NCI-H1105 treated with DMSO at 0.1 percent for 48 hours (cell line): ENCODE results near the gene RBM19.

Experiments used
- DNase-seq: peaks from one replicate; lab custom pipeline; 2025; lab: John Stamatoyannopoulos, UW

RBM19 gene

GRCh38 chr12:113955109-113955970 is 10.8 kb downstream of the RBM19 start:
- no peak for DNase-seq

- no peak for DNase-seq
Measured at GRCh38 chr12:113954547-113954946, 11.6 kb downstream of the RBM19 start.

GRCh38 chr12:113950873-113951272 is 15.3 kb downstream of the RBM19 start:
- no peak for DNase-seq

DNA sequence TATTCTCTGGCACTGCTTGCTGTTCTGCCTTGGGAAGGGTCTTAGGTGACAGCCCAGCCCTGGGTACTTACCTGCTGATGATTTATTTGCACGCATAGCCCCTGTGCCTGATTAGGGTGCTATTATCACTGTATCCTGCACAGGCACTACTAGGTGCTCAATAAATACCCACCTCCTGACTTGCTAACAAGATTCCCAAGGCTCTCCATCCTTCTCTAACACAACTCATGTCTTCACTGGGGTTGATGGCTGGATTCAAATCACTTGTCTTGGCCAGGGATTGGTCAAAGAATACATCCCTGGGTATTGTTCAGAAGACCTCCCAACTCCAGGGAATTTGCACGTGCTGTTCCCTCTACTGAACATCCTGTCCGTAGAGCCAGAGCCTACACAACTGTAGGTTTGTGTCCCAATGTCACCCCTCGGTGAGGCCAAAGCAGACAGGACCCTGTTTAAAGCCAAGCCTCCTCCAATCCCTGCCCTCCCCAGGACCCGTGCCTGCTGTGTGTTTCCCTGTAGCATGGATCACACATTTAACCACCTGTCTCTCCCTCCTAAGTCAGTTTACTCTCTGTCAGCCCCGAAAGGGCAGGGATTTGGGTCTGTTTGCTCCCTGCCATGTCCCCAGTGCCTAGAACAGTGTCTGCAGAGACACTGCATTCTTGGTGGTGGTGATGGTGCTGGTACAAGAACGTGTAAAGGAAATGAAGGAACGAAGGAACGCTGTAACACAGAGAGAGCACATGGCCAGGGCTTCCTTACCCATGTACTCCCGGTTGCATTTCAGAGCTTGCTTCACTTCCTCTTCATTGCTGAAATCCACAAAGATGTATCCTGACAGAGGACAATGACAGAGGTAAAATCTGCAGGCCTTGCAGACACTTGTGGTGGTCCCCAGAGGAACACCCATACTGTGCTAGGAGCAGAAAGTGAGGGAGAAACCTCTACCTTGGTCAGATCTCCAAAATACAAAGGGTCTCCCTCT is 16.5 kb downstream of the RBM19 start:
- no peak for DNase-seq

DNA sequence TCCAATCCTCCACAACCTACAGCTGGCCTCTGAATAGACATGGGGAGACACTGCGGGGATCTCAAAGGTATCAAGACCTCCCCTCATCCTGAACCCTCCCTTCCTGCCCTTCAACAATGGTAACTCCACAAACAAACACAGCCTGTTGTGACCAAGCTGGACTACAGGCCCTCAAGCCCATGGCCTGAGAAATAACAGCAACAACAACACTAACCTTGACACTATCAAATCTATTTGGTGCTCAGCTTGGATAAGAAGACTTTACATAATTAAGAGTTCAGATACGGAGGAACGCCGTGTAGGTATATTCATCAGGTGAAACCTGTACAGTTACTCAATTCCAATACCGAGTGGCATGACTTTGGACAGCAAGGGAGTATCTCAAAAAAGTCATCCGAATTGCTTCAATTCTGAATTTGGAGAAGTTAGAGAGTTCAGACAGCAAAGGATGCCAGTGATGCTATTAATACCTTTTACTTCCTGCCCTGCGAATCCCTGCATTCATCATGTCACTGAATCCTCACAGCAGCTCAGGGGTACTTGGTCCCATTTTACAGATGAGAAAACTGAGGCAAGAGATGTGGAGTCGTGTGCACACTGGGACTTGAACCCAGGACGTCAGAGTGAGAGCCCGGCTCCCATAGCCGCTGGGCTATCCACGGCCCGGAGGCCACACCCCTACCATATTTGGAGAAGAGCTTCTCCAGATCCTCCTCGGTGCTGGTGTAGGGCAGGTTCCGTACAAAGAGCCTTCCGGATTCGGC is 17.8 kb downstream of the RBM19 start:
- DNase-seq = no peak

DNA sequence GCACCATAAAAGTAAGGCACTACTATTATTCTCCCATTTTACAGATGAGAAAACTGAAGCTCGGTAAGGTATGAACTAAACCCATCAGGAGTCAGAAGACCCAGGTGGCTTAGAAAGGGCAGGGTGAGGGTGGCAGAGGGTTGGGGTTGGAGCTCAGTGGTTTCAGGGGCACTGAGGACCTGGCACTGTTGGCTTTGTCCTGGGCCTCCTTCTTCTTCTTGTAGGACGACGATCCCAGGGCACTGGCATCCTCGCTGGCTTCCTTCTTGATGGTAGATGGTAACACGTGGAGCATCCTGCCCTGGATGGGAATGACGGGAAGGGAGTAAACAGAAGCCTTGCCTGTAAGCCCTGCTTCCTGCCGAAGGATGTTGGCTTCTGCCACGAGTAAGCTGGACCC is 19.9 kb downstream of the RBM19 start:
- no peak for DNase-seq

DNA sequence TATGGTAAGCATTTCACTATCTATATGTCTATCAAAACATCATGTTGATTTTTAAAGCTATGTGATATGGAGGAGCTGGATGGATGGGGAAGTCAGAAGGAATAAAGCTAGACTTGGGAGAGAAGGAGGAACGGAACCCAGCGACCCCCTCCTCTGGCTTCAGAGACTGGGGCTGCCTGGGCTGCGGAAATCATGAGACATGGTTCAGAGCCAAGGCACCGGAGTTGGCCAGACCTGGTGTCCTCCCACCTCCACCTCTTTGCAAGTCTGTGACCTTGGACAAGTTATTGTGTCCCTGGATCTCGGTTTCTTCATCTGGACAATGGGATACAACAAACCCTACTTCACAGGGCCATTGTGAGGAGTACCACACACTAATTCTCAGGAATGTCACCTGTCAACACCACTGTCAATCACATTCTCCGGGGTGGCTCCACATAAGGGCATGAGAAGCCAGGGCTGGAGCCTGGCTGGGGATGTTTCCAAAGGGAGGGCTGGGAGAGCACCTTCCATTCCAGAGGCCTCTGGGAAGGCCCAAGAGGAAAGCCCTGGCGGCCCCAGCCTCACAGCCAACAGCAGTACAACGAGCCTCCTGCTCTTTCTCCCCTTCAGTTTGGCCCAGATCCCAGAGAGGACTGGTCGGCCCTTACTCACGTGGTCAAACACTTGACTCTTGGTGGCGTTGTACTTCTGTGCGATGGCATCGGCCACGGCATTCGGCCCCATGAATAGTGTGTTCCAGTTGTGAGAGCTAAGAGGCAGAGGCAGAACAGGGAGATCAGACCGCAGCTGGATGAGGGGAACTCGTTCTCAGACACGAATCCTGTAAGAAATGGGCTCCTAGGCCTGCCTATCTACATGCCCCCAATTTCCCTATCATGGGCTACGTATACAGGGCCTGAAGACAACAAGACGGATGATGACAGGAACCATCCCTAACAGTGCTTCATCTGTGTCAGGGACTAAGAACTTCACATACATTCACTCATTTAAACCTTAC is 20.7 kb downstream of the RBM19 start:
- no peak for DNase-seq

GRCh38 chr12:113942209-113942608 is 23.9 kb downstream of the RBM19 start:
- no peak for DNase-seq

- DNase-seq = no peak
Measured at GRCh38 chr12:113941208-113941486, 25.0 kb downstream of the RBM19 start.

DNA sequence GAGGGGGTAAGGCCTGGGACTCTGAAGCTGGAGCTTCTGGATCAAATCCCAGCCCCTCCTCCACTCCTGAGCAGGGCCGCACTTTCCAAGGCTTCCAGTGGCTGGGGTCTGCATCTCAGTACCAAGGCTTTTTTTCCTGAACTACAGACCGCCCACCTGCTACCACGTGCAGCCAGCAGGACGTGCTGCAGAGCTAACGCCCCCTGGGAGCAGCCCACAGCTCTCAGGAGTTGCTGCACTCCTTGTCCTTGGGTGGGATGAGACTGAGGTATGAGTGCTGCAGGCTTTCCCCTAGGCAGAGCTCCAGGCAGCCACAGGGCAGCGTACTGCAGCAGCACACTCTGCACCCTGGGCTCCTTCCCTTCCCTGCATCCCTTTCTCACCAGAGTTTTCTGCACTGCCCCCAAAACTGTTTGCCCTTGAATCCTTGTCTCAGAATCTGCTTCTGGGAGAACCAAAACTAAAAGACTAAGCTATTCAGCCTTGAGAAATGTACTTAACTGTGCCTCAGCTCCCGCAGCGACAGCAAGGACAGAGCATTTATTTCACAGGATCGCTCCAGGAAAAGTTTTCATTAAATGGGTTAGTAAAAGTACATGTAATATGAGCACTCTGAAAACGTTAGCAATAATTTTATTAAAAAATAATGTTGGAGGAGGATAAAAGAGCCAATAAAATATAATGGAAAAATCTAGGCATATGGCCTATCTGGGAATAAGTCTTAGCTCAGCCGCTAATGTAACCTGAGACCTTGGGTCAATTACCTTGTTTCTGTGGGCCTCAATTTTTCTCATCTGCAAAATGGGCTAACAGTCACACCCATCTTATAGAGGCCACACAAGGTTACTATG is 25.5 kb downstream of the RBM19 start:
- DNase-seq = no peak

GRCh38 chr12:113939867-113940266 is 26.3 kb downstream of the RBM19 start:
- DNase-seq = no peak

DNA sequence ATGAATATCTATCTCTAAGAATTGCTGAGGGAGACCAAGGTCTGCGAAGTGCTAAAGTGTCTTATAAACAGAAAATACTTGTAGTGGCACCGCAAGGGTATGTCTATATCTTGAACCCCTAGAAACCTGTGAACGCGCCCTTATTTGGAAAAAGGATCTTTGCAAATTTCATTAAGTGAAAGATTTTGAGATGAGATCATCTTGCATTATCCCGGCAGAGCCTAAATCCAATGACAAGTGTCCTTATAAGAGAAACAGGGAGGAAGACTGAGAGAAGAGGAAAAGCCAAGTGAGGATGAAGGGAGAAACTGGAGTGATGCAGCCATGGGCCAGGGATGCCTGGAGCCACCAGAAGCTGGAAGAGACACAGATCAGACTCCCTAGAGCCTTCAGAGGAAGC is 27.7 kb downstream of the RBM19 start:
- no peak for DNase-seq

DNA sequence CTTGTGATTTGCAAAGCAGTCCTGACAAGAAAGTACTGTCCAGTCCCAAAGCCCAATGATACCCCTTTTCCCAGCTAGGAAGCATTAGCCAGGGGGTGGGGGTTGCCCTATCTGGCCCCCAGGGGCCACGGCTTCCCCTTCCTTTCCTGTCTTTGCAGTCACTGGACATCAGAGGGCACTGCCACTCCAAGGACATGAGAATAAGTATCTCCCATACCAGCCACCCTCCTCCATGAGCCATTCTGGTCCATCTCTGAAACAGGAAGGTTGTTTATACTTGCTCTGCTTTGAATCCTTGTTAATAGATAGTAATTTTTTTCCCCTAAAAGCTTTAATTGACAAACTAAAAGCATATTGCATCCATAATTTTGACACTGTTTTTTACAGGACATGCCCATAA is 29.7 kb downstream of the RBM19 start:
- DNase-seq = no peak

DNA sequence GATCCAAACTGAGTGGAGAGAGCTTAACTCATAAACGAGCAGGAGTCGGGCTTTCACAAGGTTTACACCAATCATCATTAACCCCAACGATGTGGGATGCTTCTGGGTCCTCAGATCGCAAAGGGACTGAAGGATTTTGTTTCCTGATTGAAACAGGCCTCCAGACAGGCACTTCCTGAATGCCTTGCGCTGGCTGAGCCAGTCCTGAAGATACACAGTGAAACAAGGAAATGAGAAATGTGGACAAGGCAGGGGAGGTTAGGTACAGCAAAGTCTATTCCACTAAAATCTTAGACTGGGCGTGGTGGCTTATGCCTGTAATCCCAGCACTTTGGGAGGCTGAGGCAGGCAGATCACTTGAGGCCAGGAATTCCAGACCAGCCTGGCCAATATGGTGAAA is 30.7 kb downstream of the RBM19 start:
- no peak for DNase-seq

- DNase-seq = no peak
Measured at GRCh38 chr12:113934946-113935345, 31.2 kb downstream of the RBM19 start.

DNA sequence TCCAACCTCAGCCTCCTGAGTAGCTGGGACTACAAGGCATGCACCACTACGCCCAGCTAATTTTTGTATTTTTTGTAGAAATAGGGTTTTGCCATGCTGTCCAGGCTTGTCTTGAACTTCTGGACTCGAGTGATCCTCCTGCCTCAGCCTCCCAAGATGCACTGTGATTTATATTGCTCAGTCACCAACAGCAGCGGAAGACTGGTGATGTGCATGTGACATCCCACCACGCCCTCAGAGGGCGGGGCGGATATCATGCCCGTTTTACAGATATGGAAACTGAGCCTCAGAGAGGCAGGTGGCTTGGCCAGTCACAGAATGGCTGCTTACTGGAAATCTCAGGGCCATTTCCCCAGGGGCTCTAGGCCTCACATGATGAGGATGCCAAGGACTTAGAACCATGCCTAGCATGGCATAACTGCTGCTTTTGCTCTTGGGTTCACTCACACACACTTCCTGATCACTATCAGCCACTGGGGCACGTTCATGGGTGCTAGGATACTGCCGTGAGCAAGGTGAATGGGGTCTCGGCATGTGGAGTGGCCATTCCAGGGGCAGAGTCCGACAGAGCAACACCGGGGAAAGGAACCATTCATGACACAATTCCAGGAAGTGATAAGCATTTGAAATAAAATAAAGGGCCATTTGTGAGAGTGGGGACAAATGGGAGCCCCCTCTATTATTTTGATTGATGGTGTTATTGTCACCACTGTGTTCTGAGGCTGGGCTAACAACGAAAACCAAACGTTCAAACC is 31.9 kb downstream of the RBM19 start:
- no peak for DNase-seq

DNA sequence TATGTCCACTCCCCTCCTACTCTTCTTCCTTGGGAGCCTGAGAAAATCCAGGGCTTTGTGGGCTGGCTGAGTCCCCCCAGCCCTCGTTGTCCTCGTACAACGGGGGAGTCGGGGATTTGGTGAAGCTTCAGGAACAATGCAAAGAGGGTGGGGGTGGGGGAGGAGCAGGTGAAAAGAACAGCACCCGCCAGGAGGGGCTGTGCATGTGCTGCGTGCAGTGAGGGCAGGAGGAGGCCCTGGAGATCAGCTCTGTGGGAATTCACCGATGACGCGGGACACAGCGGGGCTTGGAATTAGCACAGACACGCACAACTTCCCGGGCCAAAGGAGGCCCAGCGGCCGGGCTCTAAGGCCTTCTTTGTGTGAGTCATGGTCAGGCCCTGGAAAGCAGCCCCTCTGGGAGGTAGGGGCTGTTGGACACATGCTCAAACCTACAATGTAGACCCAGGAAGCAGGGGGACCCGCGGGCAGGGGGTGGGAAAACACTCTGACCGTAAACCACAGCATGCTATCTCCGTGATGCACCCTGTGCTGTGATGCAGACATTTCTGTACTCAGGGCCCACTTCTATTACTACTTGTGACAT is 32.8 kb downstream of the RBM19 start:
- DNase-seq = no peak

GRCh38 chr12:113932381-113933196 is 33.5 kb downstream of the RBM19 start:
- no peak for DNase-seq
